ENCODE results near the gene PSMC3IP.
"Not testable (repeated sequence)": the region's sequence is repeated elsewhere in the genome, so short reads cannot be mapped to it uniquely, and the experiment has no call there.

DNA sequence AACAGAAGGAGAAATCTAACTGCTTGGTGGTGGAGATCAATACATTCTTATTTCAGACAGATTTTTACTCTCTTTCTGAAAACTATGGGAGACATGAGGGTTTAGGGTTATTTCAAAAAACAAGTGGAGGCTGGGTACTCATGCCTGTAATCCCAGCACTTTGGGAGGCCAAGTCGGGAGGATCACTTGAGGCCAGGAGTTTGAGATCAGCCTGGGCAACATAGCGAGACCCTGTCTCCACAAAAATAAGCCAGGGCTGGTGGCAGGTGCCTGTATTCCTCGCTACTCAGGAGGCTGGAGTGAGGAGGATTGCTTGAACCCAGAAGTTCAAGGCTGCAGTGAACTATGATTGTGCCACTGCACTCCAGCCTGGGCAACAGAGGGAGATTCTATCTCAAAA is 44.5 kb upstream of the PSMC3IP start:
- TF ChIP-seq ZNF596 (tag by site-specific recombination; IDR thresholded peaks at IDR 0.05); ZBTB11 (tag by site-specific recombination; conservative IDR thresholded peaks at IDR 0.05; ENCODE audit: low read depth); ZNF324 (tag by site-specific recombination; IDR thresholded peaks at IDR 0.05); ZBTB17 (tag by site-specific recombination; IDR thresholded peaks at IDR 0.05); SALL2 (tag by site-specific recombination; IDR thresholded peaks at IDR 0.05; ENCODE audit: borderline replicate concordance); ZNF18 (tag by site-specific recombination; IDR thresholded peaks at IDR 0.05); ZNF274 (IDR thresholded peaks at IDR 0.05; ENCODE audit: low read length); ZNF274 (tag by site-specific recombination; IDR thresholded peaks at IDR 0.05; ENCODE audit: borderline replicate concordance); MYNN (tag by site-specific recombination; IDR thresholded peaks at IDR 0.05; ENCODE audit: borderline replicate concordance): not testable (repeated sequence)
- TF ChIP-seq, protein P1, sequence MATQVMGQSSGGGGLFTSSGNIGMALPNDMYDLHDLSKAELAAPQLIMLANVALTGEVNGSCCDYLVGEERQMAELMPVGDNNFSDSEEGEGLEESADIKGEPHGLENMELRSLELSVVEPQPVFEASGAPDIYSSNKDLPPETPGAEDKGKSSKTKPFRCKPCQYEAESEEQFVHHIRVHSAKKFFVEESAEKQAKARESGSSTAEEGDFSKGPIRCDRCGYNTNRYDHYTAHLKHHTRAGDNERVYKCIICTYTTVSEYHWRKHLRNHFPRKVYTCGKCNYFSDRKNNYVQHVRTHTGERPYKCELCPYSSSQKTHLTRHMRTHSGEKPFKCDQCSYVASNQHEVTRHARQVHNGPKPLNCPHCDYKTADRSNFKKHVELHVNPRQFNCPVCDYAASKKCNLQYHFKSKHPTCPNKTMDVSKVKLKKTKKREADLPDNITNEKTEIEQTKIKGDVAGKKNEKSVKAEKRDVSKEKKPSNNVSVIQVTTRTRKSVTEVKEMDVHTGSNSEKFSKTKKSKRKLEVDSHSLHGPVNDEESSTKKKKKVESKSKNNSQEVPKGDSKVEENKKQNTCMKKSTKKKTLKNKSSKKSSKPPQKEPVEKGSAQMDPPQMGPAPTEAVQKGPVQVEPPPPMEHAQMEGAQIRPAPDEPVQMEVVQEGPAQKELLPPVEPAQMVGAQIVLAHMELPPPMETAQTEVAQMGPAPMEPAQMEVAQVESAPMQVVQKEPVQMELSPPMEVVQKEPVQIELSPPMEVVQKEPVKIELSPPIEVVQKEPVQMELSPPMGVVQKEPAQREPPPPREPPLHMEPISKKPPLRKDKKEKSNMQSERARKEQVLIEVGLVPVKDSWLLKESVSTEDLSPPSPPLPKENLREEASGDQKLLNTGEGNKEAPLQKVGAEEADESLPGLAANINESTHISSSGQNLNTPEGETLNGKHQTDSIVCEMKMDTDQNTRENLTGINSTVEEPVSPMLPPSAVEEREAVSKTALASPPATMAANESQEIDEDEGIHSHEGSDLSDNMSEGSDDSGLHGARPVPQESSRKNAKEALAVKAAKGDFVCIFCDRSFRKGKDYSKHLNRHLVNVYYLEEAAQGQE (tag by site-specific recombination; IDR thresholded peaks at IDR 0.05) = not testable (repeated sequence)
- TF ChIP-seq, protein P2, sequence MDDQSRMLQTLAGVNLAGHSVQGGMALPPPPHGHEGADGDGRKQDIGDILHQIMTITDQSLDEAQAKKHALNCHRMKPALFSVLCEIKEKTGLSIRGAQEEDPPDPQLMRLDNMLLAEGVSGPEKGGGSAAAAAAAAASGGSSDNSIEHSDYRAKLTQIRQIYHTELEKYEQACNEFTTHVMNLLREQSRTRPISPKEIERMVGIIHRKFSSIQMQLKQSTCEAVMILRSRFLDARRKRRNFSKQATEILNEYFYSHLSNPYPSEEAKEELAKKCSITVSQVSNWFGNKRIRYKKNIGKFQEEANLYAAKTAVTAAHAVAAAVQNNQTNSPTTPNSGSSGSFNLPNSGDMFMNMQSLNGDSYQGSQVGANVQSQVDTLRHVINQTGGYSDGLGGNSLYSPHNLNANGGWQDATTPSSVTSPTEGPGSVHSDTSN (CRISPR knock-in tag; IDR thresholded peaks at IDR 0.05) = not testable (repeated sequence)
- TF ChIP-seq, protein P3, sequence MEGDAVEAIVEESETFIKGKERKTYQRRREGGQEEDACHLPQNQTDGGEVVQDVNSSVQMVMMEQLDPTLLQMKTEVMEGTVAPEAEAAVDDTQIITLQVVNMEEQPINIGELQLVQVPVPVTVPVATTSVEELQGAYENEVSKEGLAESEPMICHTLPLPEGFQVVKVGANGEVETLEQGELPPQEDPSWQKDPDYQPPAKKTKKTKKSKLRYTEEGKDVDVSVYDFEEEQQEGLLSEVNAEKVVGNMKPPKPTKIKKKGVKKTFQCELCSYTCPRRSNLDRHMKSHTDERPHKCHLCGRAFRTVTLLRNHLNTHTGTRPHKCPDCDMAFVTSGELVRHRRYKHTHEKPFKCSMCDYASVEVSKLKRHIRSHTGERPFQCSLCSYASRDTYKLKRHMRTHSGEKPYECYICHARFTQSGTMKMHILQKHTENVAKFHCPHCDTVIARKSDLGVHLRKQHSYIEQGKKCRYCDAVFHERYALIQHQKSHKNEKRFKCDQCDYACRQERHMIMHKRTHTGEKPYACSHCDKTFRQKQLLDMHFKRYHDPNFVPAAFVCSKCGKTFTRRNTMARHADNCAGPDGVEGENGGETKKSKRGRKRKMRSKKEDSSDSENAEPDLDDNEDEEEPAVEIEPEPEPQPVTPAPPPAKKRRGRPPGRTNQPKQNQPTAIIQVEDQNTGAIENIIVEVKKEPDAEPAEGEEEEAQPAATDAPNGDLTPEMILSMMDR (tag by site-specific recombination; IDR thresholded peaks at IDR 0.05) = not testable (repeated sequence)
